B cell (primary cell): ENCODE results near the gene SEPHS2.

ENCODE experiments used
- EZH2 ChIP-seq: IDR thresholded peaks from 2 replicates; pipeline ENCODE4 v1.6.1; 2012; ENCODE audit warnings: borderline replicate concordance, low read depth, mild to moderate bottlenecking, moderate library complexity, low read length; ENCODE audit not compliant: insufficient read depth, poor library complexity, severe bottlenecking
- TF ChIP-seq, protein P1 (sequence below): fragments of 200-600 bp; IDR thresholded peaks from one replicate; pipeline ENCODE4 v1.8.0; 2022; ENCODE audit warnings: antibody characterized with exemption, mild to moderate bottlenecking

DNA sequence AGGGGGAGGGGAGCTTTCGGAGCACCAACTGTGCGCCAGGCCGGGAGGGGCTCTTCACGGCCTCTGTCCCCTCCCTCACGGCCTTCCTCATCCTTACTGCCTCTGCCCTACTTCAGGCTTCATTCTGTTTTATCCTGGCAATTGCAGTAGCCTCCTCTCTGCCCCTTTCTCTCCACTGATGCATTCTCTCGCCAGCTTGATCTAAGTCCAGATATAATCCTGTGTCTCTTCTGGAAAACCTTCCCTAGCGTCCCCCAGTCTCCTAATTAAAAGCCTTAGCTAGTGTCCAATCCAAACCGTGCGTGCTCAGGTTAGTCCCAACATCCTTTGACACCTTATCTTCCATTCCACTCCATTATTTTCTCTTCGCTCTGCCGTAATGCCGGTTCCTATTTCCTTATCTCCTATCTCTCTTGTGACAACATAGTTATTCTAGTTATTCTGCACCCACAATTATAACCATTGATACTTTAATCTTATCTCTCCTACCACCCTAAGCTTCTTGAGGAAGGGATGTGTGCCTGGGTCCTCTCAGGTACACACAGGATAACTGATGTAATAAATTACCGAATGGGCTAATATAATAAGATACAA lies 49.6 kb downstream of the SEPHS2 start:
- TF ChIP-seq EZH2 = no peak
- TF ChIP-seq, protein P1, sequence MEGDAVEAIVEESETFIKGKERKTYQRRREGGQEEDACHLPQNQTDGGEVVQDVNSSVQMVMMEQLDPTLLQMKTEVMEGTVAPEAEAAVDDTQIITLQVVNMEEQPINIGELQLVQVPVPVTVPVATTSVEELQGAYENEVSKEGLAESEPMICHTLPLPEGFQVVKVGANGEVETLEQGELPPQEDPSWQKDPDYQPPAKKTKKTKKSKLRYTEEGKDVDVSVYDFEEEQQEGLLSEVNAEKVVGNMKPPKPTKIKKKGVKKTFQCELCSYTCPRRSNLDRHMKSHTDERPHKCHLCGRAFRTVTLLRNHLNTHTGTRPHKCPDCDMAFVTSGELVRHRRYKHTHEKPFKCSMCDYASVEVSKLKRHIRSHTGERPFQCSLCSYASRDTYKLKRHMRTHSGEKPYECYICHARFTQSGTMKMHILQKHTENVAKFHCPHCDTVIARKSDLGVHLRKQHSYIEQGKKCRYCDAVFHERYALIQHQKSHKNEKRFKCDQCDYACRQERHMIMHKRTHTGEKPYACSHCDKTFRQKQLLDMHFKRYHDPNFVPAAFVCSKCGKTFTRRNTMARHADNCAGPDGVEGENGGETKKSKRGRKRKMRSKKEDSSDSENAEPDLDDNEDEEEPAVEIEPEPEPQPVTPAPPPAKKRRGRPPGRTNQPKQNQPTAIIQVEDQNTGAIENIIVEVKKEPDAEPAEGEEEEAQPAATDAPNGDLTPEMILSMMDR = no peak
